Osteoblast (primary cell): ENCODE measurements around the gene TNRC6A. TPM values are rescaled to one million over a fixed set of nuclear protein-coding genes. Genes with fewer than 3 reads are reported as not detected.
A peak's percentile ranks its signal among the peaks of the same experiment; 100 is the strongest.
"Not testable (repeated sequence)": the region's sequence is repeated elsewhere in the genome, so short reads cannot be mapped to it uniquely, and the experiment has no call there.

ENCODE experiments used
- DNase-seq: peaks from one replicate; pipeline ENCODE4 v3.0.0; 2011; ENCODE audit warnings: low spot score, mixed read lengths; ENCODE audit not compliant: insufficient read length; ENCODE audit errors: missing footprints
- H2AFZ ChIP-seq: 2 replicates; pipeline ENCODE4 v1.6.0; 2011; ENCODE audit warnings: mild to moderate bottlenecking, low read length
- H3K27ac ChIP-seq: 2 replicates; pipeline ENCODE4 v1.5.1; 2011; ENCODE audit warnings: mild to moderate bottlenecking, low read depth, low read length, moderate library complexity
- H3K27me3 ChIP-seq: 2 replicates; pipeline ENCODE4 v1.6.0; 2012; ENCODE audit warnings: mild to moderate bottlenecking, control low read depth, inconsistent platforms, low read length, moderate library complexity; ENCODE audit not compliant: insufficient read depth
- H3K36me3 ChIP-seq: 2 replicates; pipeline ENCODE4 v1.5.1; 2011; ENCODE audit warnings: mild to moderate bottlenecking, low read length, control low read depth, moderate library complexity; ENCODE audit not compliant: insufficient read depth
- H3K4me1 ChIP-seq: 2 replicates; pipeline ENCODE4 v1.5.1; 2011; ENCODE audit warnings: mild to moderate bottlenecking, low read length, control low read depth, moderate library complexity; ENCODE audit not compliant: insufficient read depth
- H3K4me2 ChIP-seq: 2 replicates; pipeline ENCODE4 v1.6.0; 2011; ENCODE audit warnings: mild to moderate bottlenecking, low read length; ENCODE audit not compliant: insufficient read depth
- H3K4me3 ChIP-seq: fragments of 200-600 bp; sonication (generic); 3 replicates; pipeline ENCODE4 v1.5.1; 2012; ENCODE audit warnings: mild to moderate bottlenecking, low read length, inconsistent platforms; ENCODE audit not compliant: insufficient read depth
- H3K79me2 ChIP-seq: 2 replicates; pipeline ENCODE4 v1.6.0; 2012; ENCODE audit warnings: mild to moderate bottlenecking, low read length, control low read depth, inconsistent platforms; ENCODE audit not compliant: insufficient read depth
- H3K9me3 ChIP-seq: 2 replicates; pipeline ENCODE4 v1.5.1; 2011; ENCODE audit warnings: low read depth, low read length, control low read depth
- H4K20me1 ChIP-seq: 2 replicates; pipeline ENCODE4 v1.6.0; 2012; ENCODE audit warnings: mild to moderate bottlenecking, low read length, control low read depth; ENCODE audit not compliant: insufficient read depth
- total RNA-seq: library from RNA; depleted of rRNA; stranded (reverse); fragments of >200 nt; gene quantifications from 2 replicates; pipeline ENCODE4 v1.2.3, GENCODE V29; 2012
- TF ChIP-seq, protein P1 (sequence below): IDR thresholded peaks from 2 replicates; pipeline ENCODE4 v1.5.1; 2011; ENCODE audit warnings: mild to moderate bottlenecking, low read depth, low read length, moderate library complexity; ENCODE audit errors: extremely low read depth

The TNRC6A gene
- total RNA-seq, 1 donor = 38.0 TPM

DNA sequence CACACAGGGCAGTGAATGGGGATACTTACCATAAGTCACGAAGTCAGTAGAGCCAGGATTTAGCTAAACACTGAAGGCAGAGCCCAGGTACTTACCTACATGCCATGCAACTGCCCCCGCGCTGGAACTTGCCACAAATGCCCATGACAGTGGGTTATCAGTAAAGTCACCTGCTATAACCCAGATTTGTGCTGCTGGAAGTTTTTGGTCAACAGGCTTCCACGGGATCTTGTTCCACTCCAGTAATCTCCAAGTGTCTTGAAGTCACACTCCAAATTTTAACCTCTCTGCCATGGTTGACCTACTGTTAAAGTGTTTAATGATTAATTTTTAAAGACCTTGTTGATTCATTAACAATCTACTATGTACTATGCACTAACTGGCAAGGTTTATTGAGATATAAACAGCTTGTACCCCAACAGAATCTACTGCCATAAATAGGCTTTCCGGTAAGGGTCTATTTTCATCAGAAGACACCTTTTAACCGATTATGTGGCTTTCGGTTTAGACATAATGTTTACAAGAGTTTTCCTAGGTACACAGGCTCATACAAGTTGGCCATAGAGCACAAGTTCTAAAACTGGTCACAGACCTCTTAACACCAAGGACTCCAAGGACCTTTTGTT, 110.0 kb downstream of the TNRC6A start:
- H3K4me3 ChIP-seq = no peak overlapping the region
- no peaks in the 10 kb centered on the region for H3K79me2 ChIP-seq
- peak overlapping the region; percentile 77 for H3K4me2 ChIP-seq
- no peak overlapping the region for H2AFZ ChIP-seq
- no peaks in the 10 kb centered on the region for H3K27me3 ChIP-seq
- TF ChIP-seq, protein P1, sequence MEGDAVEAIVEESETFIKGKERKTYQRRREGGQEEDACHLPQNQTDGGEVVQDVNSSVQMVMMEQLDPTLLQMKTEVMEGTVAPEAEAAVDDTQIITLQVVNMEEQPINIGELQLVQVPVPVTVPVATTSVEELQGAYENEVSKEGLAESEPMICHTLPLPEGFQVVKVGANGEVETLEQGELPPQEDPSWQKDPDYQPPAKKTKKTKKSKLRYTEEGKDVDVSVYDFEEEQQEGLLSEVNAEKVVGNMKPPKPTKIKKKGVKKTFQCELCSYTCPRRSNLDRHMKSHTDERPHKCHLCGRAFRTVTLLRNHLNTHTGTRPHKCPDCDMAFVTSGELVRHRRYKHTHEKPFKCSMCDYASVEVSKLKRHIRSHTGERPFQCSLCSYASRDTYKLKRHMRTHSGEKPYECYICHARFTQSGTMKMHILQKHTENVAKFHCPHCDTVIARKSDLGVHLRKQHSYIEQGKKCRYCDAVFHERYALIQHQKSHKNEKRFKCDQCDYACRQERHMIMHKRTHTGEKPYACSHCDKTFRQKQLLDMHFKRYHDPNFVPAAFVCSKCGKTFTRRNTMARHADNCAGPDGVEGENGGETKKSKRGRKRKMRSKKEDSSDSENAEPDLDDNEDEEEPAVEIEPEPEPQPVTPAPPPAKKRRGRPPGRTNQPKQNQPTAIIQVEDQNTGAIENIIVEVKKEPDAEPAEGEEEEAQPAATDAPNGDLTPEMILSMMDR = no peak
- no peaks in the 10 kb centered on the region for H4K20me1 ChIP-seq
- H3K36me3 ChIP-seq = no peaks in the 10 kb centered on the region
- peaks cover 15% of the 10 kb centered on the region for H3K4me1 ChIP-seq
- peak overlapping the region; percentile 61 for H3K27ac ChIP-seq
- peak; percentile 47 for DNase-seq
- no peaks in the 10 kb centered on the region for H3K9me3 ChIP-seq

DNA sequence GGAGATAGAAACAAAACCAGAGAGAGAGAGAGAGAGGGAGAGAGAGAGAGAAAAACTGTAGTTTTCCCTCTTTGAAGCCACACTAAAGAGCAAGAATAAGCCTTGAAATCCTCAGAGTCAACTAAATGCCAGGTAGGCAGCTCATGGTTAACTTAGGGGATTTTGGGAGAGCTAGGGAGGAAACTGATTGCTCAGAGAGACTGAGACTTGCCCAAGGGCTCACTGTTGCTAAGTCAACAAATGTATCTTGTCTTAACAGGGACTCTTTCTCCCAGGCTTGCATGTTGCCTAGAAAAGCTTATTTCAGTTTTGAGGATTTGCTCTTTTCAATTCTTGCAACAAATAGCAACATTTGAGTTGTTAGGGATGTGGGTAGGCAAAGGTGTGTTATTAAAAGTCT, 111.8 kb downstream of the TNRC6A start:
- peak; percentile 18 for DNase-seq

GRCh38 chr16:24844101-24845030, 114.9 kb downstream of the TNRC6A start:
- H3K4me3 ChIP-seq = no peak overlapping the region
- H3K27ac ChIP-seq = no peak overlapping the region
- no peaks in the 10 kb centered on the region for H3K79me2 ChIP-seq
- H4K20me1 ChIP-seq = no peaks in the 10 kb centered on the region
- H3K4me1 ChIP-seq = peaks cover 8% of the 10 kb centered on the region
- no peaks in the 10 kb centered on the region for H3K36me3 ChIP-seq
- H3K27me3 ChIP-seq = no peaks in the 10 kb centered on the region
- DNase-seq = peak; percentile 47
- H2AFZ ChIP-seq = no peak overlapping the region
- H3K9me3 ChIP-seq = no peaks in the 10 kb centered on the region
- TF ChIP-seq, protein P1 = no peak
- H3K4me2 ChIP-seq = no peak overlapping the region

More for the DNA sequence above, 111.8 kb downstream of the TNRC6A start:
- no peak overlapping the region for H2AFZ ChIP-seq
- no peaks in the 10 kb centered on the region for H3K9me3 ChIP-seq
- no peaks in the 10 kb centered on the region for H4K20me1 ChIP-seq
- peaks cover 15% of the 10 kb centered on the region for H3K4me1 ChIP-seq
- H3K79me2 ChIP-seq = no peaks in the 10 kb centered on the region
- H3K27ac ChIP-seq = no peak overlapping the region
- H3K27me3 ChIP-seq = no peaks in the 10 kb centered on the region
- no peak overlapping the region for H3K4me3 ChIP-seq
- H3K4me2 ChIP-seq = no peak overlapping the region
- TF ChIP-seq, protein P1 = no peak
- no peaks in the 10 kb centered on the region for H3K36me3 ChIP-seq

GRCh38 chr16:24845031-24845365, 115.5 kb downstream of the TNRC6A start:
- DNase-seq, H3K9me3 ChIP-seq, H3K4me1 ChIP-seq, H3K36me3 ChIP-seq, H3K27me3 ChIP-seq, H3K27ac ChIP-seq, H4K20me1 ChIP-seq, H3K4me3 ChIP-seq, H3K4me2 ChIP-seq, H2AFZ ChIP-seq, H3K79me2 ChIP-seq: not testable (repeated sequence)
